ENCODE data around the gene MCC.

Gene MCC

DNA sequence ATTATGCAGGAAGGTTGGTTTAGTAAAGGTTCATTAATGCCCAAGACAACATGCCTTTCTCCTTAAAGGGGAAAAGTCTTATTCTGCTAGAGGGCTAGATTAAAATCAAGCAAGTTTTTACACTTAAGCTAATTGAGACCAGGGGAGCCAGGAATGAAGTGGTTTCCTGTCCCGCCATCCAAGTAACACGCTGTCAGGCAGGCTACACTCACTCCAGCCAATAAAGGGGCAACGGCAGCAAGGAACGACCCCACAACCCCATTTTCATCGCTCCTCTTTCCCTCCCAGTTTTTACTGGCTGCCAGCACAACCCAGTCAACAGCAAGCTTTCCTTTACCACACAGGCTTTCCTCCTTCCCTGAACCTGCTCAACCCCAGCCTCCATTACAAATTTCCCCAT, 286.5 kb downstream of the MCC start:
- no peak for TF ChIP-seq TARDBP (IDR thresholded peaks at IDR 0.05)
- no peak for TF ChIP-seq FOXM1 (IDR thresholded peaks at IDR 0.05; ENCODE audit: borderline replicate concordance)
- TF ChIP-seq CTBP1 (IDR thresholded peaks at IDR 0.05; ENCODE audit: borderline replicate concordance): no peak
- TF ChIP-seq NFRKB (IDR thresholded peaks at IDR 0.05): no peak
- TF ChIP-seq PKNOX1 (IDR thresholded peaks at IDR 0.05): no peak
- TF ChIP-seq SP1 (IDR thresholded peaks at IDR 0.05): no peak
- TF ChIP-seq BHLHE40 (IDR thresholded peaks at IDR 0.05; ENCODE audit: borderline replicate concordance): no peak
- TF ChIP-seq SUZ12 (IDR thresholded peaks at IDR 0.05): no peak
- TF ChIP-seq FOXK2 (IDR thresholded peaks at IDR 0.05): no peak
- TF ChIP-seq L3MBTL2 (conservative IDR thresholded peaks at IDR 0.05): no peak
- TF ChIP-seq HDGF (IDR thresholded peaks at IDR 0.05; ENCODE audit: borderline replicate concordance): no peak
- no peak for TF ChIP-seq LEF1 (IDR thresholded peaks at IDR 0.05; ENCODE audit: borderline replicate concordance)
- no peak for TF ChIP-seq ARNT (IDR thresholded peaks at IDR 0.05)
- no peak for TF ChIP-seq ELF4 (IDR thresholded peaks at IDR 0.05)
- TF ChIP-seq FOXA1 (IDR thresholded peaks at IDR 0.05): no peak
- TF ChIP-seq ZNF384 (IDR thresholded peaks at IDR 0.05): no peak
- no peak for DNase-seq (ENCODE audit: extremely low spot score)
- CTCF ChIA-PET: no interaction called here
- POLR2A ChIA-PET: interaction anchor here (1.0 to 1.4 kb wide), 3 partner anchors 9 to 93 kb away, joined by 3 to 6 read pairs (median 3); no protein-coding TSS in a partner anchor

GRCh38 chr5:113199122-113199905, 288.9 kb downstream of the MCC start:
- ChIA-PET POLR2A (interaction anchor here (0.6 kb wide), 1 partner anchor 95 kb away, joined by 3 read pairs; no protein-coding TSS in a partner anchor), CTCF (interaction anchor here (0.6 to 1.0 kb wide), 5 partner anchors 15 to 398 kb away, joined by 3 to 4 read pairs (median 3); no protein-coding TSS in a partner anchor)
- no peak for DNase-seq (ENCODE audit: extremely low spot score)
- TF ChIP-seq PKNOX1 (IDR thresholded peaks at IDR 0.05) (no peak), HDGF (IDR thresholded peaks at IDR 0.05; ENCODE audit: borderline replicate concordance) (no peak), FOXA1 (IDR thresholded peaks at IDR 0.05) (no peak), NFRKB (IDR thresholded peaks at IDR 0.05) (no peak), L3MBTL2 (conservative IDR thresholded peaks at IDR 0.05) (no peak), ELF4 (IDR thresholded peaks at IDR 0.05) (no peak), ARNT (IDR thresholded peaks at IDR 0.05) (no peak)

GRCh38 chr5:113197456-113198200, 290.6 kb downstream of the MCC start:
- TF ChIP-seq CTBP1 (IDR thresholded peaks at IDR 0.05; ENCODE audit: borderline replicate concordance) (no peak), NFRKB (IDR thresholded peaks at IDR 0.05) (no peak), ZNF384 (IDR thresholded peaks at IDR 0.05) (no peak), ELF4 (IDR thresholded peaks at IDR 0.05) (no peak), SP1 (IDR thresholded peaks at IDR 0.05) (no peak)
- ChIA-PET CTCF (no interaction called here), POLR2A (interaction anchor here (1.0 kb wide), 1 partner anchor 221 kb away, joined by 3 read pairs; the partner anchor contains the start of gene DCP2)
- no peak for DNase-seq (ENCODE audit: extremely low spot score)

- POLR2A ChIA-PET: no interaction called here
- no peak for DNase-seq (ENCODE audit: extremely low spot score)
- TF ChIP-seq L3MBTL2 (conservative IDR thresholded peaks at IDR 0.05) (no peak), FOXM1 (IDR thresholded peaks at IDR 0.05; ENCODE audit: borderline replicate concordance) (no peak), LEF1 (IDR thresholded peaks at IDR 0.05; ENCODE audit: borderline replicate concordance) (no peak)
- CTCF ChIA-PET: no interaction called here
These were observed 292.5 kb downstream of the MCC start for GRCh38 chr5:113195771-113196170.

DNA sequence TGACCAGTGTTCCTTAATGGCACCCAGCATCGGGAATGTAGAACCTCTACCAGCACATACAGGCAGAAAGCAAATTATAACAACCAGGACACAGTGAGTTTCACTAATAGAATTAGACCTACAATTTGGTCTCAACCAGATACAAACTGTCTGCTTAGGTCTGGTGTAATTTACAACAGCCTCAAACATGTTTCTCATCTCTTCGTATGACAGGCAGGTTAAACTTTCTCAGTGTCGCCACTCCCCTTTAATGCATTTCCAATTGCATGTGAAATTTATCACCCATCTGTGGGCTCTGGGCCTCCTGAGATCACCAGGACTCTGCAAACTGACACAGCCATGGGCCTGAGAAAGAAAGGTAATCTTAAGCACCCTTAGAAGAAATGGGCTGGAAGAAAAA, 293.0 kb downstream of the MCC start:
- TF ChIP-seq CTBP1 (IDR thresholded peaks at IDR 0.05; ENCODE audit: borderline replicate concordance) (no peak), FOXA1 (IDR thresholded peaks at IDR 0.05) (no peak), ZNF384 (IDR thresholded peaks at IDR 0.05) (no peak), SUZ12 (IDR thresholded peaks at IDR 0.05) (no peak), LEF1 (IDR thresholded peaks at IDR 0.05; ENCODE audit: borderline replicate concordance) (no peak), FOXK2 (IDR thresholded peaks at IDR 0.05) (no peak), L3MBTL2 (conservative IDR thresholded peaks at IDR 0.05) (no peak), ELF4 (IDR thresholded peaks at IDR 0.05) (no peak), SP1 (IDR thresholded peaks at IDR 0.05) (no peak), ARNT (IDR thresholded peaks at IDR 0.05) (no peak), BHLHE40 (IDR thresholded peaks at IDR 0.05; ENCODE audit: borderline replicate concordance) (no peak)
- CTCF ChIA-PET: no interaction called here
- POLR2A ChIA-PET: no interaction called here
- no peak for DNase-seq (ENCODE audit: extremely low spot score)

DNA sequence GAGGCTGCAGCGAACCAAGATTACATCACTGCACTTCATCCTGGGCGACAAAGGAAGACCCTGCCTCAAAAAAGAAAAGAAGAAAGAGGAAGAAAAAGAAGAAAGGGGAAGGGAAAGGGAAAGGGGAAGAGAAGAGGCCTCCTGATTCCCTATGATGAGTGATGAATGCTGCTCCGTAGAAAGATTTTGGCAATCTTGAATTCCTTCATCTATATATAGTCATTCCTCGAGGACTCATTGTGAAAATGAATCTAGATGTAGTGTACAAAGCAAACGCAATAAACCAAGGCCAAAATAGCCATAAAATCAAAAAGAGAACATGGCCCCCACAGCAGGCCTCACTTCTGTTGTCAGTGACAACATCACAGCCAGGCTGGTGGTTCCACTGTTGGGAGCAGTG, 293.7 kb downstream of the MCC start:
- CTCF ChIA-PET: no interaction called here

More for the DNA sequence above, 293.7 kb downstream of the MCC start:
- TF ChIP-seq LEF1 (IDR thresholded peaks at IDR 0.05; ENCODE audit: borderline replicate concordance) (no peak), FOXA1 (IDR thresholded peaks at IDR 0.05) (no peak), TARDBP (IDR thresholded peaks at IDR 0.05) (no peak), SP1 (IDR thresholded peaks at IDR 0.05) (no peak), ELF4 (IDR thresholded peaks at IDR 0.05) (no peak), FOXM1 (IDR thresholded peaks at IDR 0.05; ENCODE audit: borderline replicate concordance) (no peak), BHLHE40 (IDR thresholded peaks at IDR 0.05; ENCODE audit: borderline replicate concordance) (no peak), HDGF (IDR thresholded peaks at IDR 0.05; ENCODE audit: borderline replicate concordance) (no peak), PKNOX1 (IDR thresholded peaks at IDR 0.05) (no peak), SUZ12 (IDR thresholded peaks at IDR 0.05) (no peak)
- no peak for DNase-seq (ENCODE audit: extremely low spot score)
- POLR2A ChIA-PET: no interaction called here
